Measurements from ENCODE around the gene CNTN5. TPM values are rescaled to one million over a fixed set of nuclear protein-coding genes. Genes with fewer than 3 reads are reported as not detected.

Gene CNTN5
- total RNA-seq, 1 donor from 2014 or later, result 0.15 TPM

DNA sequence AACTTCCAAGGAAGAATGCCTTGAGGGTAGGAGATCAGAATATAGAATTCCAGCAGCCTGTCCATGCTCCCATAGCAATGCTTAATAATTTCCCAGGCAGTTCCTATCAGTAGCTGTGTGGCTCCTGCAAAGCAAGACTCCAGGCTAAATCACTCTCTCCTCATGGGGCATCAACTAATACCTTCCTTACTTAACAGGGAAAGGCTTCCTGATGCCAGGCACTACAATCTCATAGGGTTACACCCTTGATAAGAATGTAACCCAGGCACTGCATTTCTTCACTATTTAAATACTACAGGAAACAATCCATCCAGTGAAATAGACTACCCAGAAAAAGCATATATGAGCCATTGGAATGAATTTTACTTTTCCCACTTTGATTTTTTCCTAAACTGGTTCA, 1051.4 kb downstream of the CNTN5 start:
- no peaks in the 10 kb centered on the region for H3K9me3 Mint-ChIP-seq (ENCODE audit: unreplicated experiment)
- H3K36me3 Mint-ChIP-seq (ENCODE audit: low read depth, unreplicated experiment), result no peaks in the 10 kb centered on the region
- H3K27ac Mint-ChIP-seq (ENCODE audit: unreplicated experiment), result no peak overlapping the region
- DNase-seq (ENCODE audit: low spot score), result no peak
- H3K4me1 Mint-ChIP-seq (ENCODE audit: unreplicated experiment), result no peaks in the 10 kb centered on the region
- H3K27me3 Mint-ChIP-seq (ENCODE audit: unreplicated experiment), result no peaks in the 10 kb centered on the region
- TF ChIP-seq, protein P1, sequence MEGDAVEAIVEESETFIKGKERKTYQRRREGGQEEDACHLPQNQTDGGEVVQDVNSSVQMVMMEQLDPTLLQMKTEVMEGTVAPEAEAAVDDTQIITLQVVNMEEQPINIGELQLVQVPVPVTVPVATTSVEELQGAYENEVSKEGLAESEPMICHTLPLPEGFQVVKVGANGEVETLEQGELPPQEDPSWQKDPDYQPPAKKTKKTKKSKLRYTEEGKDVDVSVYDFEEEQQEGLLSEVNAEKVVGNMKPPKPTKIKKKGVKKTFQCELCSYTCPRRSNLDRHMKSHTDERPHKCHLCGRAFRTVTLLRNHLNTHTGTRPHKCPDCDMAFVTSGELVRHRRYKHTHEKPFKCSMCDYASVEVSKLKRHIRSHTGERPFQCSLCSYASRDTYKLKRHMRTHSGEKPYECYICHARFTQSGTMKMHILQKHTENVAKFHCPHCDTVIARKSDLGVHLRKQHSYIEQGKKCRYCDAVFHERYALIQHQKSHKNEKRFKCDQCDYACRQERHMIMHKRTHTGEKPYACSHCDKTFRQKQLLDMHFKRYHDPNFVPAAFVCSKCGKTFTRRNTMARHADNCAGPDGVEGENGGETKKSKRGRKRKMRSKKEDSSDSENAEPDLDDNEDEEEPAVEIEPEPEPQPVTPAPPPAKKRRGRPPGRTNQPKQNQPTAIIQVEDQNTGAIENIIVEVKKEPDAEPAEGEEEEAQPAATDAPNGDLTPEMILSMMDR (IDR thresholded peaks at IDR 0.05; ENCODE audit: unreplicated experiment), result no peak
- H3K4me3 Mint-ChIP-seq (ENCODE audit: unreplicated experiment), result no peak overlapping the region

- Mint-ChIP-seq H3K36me3 (ENCODE audit: low read depth, unreplicated experiment) (no peaks in the 10 kb centered on the region), H3K4me1 (ENCODE audit: unreplicated experiment) (no peaks in the 10 kb centered on the region), H3K27ac (ENCODE audit: unreplicated experiment) (no peak overlapping the region), H3K9me3 (ENCODE audit: unreplicated experiment) (no peaks in the 10 kb centered on the region), H3K27me3 (ENCODE audit: unreplicated experiment) (no peaks in the 10 kb centered on the region), H3K4me3 (ENCODE audit: unreplicated experiment) (no peak overlapping the region)
- TF ChIP-seq, protein P1 (IDR thresholded peaks at IDR 0.05; ENCODE audit: unreplicated experiment), result no peak
- DNase-seq (ENCODE audit: low spot score), result no peak
Observed at GRCh38 chr11:100080381-100080780, 1059.6 kb downstream of the CNTN5 start.

GRCh38 chr11:100080821-100081220, 1060.1 kb downstream of the CNTN5 start:
- no peak overlapping the region for H3K4me3 Mint-ChIP-seq (ENCODE audit: unreplicated experiment)

DNA sequence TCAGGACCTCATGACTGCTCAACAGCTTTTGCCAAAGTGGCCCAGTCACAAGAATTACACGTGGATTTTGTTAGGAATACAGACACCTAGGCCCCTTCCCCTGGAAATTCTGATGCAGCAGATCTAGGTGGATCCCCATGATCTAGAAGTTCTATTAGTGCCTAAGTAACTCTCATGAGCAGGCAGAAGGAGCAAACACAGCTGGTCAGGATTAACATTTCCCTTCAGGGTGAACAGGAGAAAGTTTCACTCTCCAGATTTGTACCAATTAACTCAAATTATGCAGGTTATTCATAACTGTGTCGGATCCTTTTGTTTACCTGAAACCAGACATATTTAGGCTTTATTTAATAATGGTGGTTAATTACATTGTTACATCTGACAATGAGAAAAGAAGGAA, 1072.9 kb downstream of the CNTN5 start:
- no peaks in the 10 kb centered on the region for H3K9me3 Mint-ChIP-seq (ENCODE audit: unreplicated experiment)
- TF ChIP-seq, protein P1 (IDR thresholded peaks at IDR 0.05; ENCODE audit: unreplicated experiment), result no peak
- H3K36me3 Mint-ChIP-seq (ENCODE audit: low read depth, unreplicated experiment), result no peaks in the 10 kb centered on the region
- H3K27ac Mint-ChIP-seq (ENCODE audit: unreplicated experiment), result no peak overlapping the region
- no peaks in the 10 kb centered on the region for H3K4me1 Mint-ChIP-seq (ENCODE audit: unreplicated experiment)
- no peak overlapping the region for H3K4me3 Mint-ChIP-seq (ENCODE audit: unreplicated experiment)
- no peaks in the 10 kb centered on the region for H3K27me3 Mint-ChIP-seq (ENCODE audit: unreplicated experiment)
- DNase-seq (ENCODE audit: low spot score), result no peak

More at GRCh38 chr11:100080821-100081220, 1060.1 kb downstream of the CNTN5 start:
- Mint-ChIP-seq H3K36me3 (ENCODE audit: low read depth, unreplicated experiment) (no peaks in the 10 kb centered on the region), H3K9me3 (ENCODE audit: unreplicated experiment) (no peaks in the 10 kb centered on the region), H3K4me1 (ENCODE audit: unreplicated experiment) (no peaks in the 10 kb centered on the region), H3K27me3 (ENCODE audit: unreplicated experiment) (peaks cover 1% of the 10 kb centered on the region), H3K27ac (ENCODE audit: unreplicated experiment) (no peak overlapping the region)
- DNase-seq (ENCODE audit: low spot score), result no peak
- TF ChIP-seq, protein P1 (IDR thresholded peaks at IDR 0.05; ENCODE audit: unreplicated experiment), result no peak

GRCh38 chr11:100094121-100094865, 1073.5 kb downstream of the CNTN5 start:
- DNase-seq (ENCODE audit: low spot score), result no peak
- Mint-ChIP-seq H3K4me1 (ENCODE audit: unreplicated experiment) (no peaks in the 10 kb centered on the region), H3K9me3 (ENCODE audit: unreplicated experiment) (no peaks in the 10 kb centered on the region), H3K27ac (ENCODE audit: unreplicated experiment) (no peak overlapping the region), H3K36me3 (ENCODE audit: low read depth, unreplicated experiment) (no peaks in the 10 kb centered on the region), H3K27me3 (ENCODE audit: unreplicated experiment) (no peaks in the 10 kb centered on the region), H3K4me3 (ENCODE audit: unreplicated experiment) (no peak overlapping the region)
- TF ChIP-seq, protein P1 (IDR thresholded peaks at IDR 0.05; ENCODE audit: unreplicated experiment), result no peak

All from endothelial cell (in vitro differentiated cells).